Endothelial cell (in vitro differentiated cells): Measurements from ENCODE around the gene TCEANC. TPM values are rescaled to one million over a fixed set of nuclear protein-coding genes. Genes with fewer than 3 reads are reported as not detected.

Experiments used
- DNase-seq: peaks from one replicate; pipeline ENCODE4 v3.0.0; 2021; ENCODE audit warnings: low spot score
- H3K27ac Mint-ChIP-seq: one replicate; pipeline ENCODE4 v1.8.0; 2021; ENCODE audit warnings: mixed read lengths, inconsistent platforms; ENCODE audit not compliant: unreplicated experiment
- H3K27me3 Mint-ChIP-seq: one replicate; pipeline ENCODE4 v1.8.0; 2021; ENCODE audit warnings: mild to moderate bottlenecking, moderate library complexity, mixed read lengths, inconsistent platforms; ENCODE audit not compliant: unreplicated experiment
- H3K36me3 Mint-ChIP-seq: one replicate; pipeline ENCODE4 v1.8.0; 2021; ENCODE audit warnings: mild to moderate bottlenecking, low read depth, mixed read lengths, inconsistent platforms; ENCODE audit not compliant: unreplicated experiment
- H3K4me1 Mint-ChIP-seq: one replicate; pipeline ENCODE4 v1.8.0; 2021; ENCODE audit warnings: mild to moderate bottlenecking, mixed read lengths, inconsistent platforms; ENCODE audit not compliant: unreplicated experiment
- H3K4me3 Mint-ChIP-seq: one replicate; pipeline ENCODE4 v1.8.0; 2021; ENCODE audit warnings: mild to moderate bottlenecking, mixed read lengths, inconsistent platforms; ENCODE audit not compliant: unreplicated experiment
- H3K9me3 Mint-ChIP-seq: one replicate; pipeline ENCODE4 v1.8.0; 2021; ENCODE audit warnings: mixed read lengths, inconsistent platforms; ENCODE audit not compliant: unreplicated experiment
- total RNA-seq: library from RNA; stranded (reverse); fragmentation: NEBNext Ultra II Directional; extraction: Animal tissue kit (Norgen Biotek cat#: 25700); gene quantifications from one replicate; pipeline ENCODE4 v1.2.1, GENCODE V29; 2021; ENCODE audit not compliant: unreplicated experiment
- TF ChIP-seq, protein P1 (sequence below): fragments of 200-600 bp; sonication (generic); IDR thresholded peaks from one replicate; pipeline ENCODE4 v1.5.0; 2021; ENCODE audit warnings: antibody characterized with exemption; ENCODE audit not compliant: unreplicated experiment

TCEANC gene
- total RNA-seq, 1 donor from 2014 or later: 3.8 TPM

DNA sequence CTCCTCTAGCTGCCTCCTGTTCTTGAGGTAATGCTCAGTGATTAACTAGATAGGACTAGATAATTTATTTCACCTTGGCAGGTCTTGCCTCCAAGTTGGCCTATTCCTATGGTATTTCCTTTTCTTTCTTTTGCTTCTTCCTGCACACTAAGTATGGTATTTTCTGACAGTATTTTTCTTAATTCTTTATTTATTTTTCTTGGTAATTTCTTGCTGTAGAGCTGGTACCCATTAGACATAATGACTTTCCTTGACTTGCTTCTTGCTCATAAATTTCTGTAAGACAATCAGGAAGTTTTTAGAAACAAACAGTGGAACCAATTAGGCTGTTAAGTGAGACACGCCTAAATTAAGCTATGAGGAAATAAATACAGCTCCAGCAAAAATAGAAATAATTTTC lies 45.5 kb downstream of the TCEANC start:
- Mint-ChIP-seq H3K9me3 (no peaks in the 10 kb centered on the region), H3K36me3 (no peaks in the 10 kb centered on the region), H3K4me3 (no peak overlapping the region), H3K27ac (no peak overlapping the region), H3K4me1 (peaks cover 21% of the 10 kb centered on the region), H3K27me3 (no peaks in the 10 kb centered on the region)
- DNase-seq: no peak
- TF ChIP-seq, protein P1, sequence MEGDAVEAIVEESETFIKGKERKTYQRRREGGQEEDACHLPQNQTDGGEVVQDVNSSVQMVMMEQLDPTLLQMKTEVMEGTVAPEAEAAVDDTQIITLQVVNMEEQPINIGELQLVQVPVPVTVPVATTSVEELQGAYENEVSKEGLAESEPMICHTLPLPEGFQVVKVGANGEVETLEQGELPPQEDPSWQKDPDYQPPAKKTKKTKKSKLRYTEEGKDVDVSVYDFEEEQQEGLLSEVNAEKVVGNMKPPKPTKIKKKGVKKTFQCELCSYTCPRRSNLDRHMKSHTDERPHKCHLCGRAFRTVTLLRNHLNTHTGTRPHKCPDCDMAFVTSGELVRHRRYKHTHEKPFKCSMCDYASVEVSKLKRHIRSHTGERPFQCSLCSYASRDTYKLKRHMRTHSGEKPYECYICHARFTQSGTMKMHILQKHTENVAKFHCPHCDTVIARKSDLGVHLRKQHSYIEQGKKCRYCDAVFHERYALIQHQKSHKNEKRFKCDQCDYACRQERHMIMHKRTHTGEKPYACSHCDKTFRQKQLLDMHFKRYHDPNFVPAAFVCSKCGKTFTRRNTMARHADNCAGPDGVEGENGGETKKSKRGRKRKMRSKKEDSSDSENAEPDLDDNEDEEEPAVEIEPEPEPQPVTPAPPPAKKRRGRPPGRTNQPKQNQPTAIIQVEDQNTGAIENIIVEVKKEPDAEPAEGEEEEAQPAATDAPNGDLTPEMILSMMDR: no peak

DNA sequence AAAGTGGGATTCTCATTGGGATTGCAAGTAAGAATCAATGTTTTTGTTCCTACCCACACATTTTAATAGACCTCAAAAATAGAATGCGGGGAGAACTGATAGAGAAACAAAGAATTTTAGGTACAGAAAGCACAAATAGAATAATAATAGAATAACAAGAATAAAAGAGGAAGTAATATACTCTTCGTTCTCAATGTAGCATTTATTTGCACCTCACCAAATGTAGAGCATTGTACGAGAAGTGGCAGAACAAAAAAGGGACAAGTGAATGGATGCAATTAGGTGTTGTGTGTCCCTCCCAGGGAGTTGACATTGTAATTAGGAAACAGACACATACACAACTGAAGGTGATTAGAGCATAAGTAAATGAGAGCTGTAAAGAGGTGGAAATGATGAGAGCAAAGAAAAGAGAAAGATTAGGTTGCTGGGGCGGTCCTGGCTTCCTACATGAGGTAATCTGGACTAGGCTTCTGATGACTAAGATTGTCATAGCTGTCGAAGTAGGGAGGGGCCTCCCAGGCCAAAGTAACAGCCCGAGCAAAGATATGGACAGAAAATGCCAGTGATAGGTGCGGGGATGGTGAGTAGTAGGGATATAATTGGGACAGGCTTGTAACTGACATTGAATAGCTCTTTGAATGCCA lies 46.4 kb downstream of the TCEANC start:
- Mint-ChIP-seq H3K27ac (no peak overlapping the region), H3K4me3 (no peak overlapping the region), H3K36me3 (no peaks in the 10 kb centered on the region), H3K9me3 (no peaks in the 10 kb centered on the region), H3K27me3 (no peaks in the 10 kb centered on the region), H3K4me1 (peaks cover 17% of the 10 kb centered on the region)
- DNase-seq: no peak
- TF ChIP-seq, protein P1: no peak

DNA sequence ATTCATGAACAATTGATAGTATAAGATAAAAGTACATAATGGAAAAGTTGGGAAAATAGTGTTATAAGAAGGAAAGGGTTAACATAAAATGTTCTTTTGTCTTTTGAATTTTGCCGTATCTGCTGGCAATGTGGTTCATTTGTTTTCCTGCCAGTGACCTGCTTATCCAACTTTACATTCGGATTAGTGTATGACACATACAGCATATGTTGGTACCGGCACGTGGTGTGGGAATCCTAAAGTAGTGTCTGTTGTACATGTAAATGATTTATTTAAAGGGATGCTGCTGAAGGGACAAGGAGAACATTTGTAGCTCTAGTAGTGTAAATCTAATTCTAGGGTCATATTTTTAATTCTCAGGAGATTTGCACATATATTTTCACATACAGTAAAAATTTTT lies 47.4 kb downstream of the TCEANC start:
- H3K4me1 Mint-ChIP-seq: peaks cover 9% of the 10 kb centered on the region

DNA sequence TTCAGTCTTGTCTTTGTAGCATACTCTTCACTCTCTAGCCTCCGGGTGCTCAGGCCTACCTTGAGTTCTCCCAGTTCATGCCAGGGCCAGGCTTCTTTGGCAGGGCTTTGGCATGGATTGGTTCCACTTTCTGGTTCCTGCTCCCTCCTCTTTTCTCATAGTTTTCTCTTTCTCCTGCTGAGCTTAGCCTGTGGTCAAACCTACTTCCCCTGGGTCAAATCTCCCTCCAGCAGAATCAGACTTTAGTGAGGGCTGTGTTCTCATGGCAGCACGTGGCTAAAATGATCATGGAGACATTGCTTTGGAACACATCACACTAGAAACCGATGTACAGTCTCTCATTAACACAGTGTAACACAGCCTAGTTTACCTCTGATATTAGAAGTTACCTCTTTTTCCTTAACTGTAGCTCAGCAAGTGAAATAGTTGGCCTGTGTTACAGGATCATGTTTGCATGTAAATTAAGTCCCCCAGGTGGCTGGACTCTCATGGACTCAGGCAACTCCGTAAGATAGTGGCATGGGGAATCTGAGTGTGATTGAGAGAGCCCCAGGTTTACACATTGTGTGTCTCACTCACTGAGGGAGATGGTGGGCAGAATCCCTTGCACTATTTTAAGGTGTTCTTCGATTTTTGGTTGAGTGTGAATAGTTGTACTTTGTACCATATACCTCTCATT lies 49.3 kb downstream of the TCEANC start:
- Mint-ChIP-seq H3K27ac (no peak overlapping the region), H3K27me3 (no peaks in the 10 kb centered on the region), H3K9me3 (no peaks in the 10 kb centered on the region), H3K4me1 (peaks cover 6% of the 10 kb centered on the region), H3K4me3 (no peak overlapping the region), H3K36me3 (no peaks in the 10 kb centered on the region)
- DNase-seq: no peak
- TF ChIP-seq, protein P1: no peak

More for the DNA sequence above, 47.4 kb downstream of the TCEANC start:
- Mint-ChIP-seq H3K9me3 (no peaks in the 10 kb centered on the region), H3K36me3 (no peaks in the 10 kb centered on the region), H3K27me3 (no peaks in the 10 kb centered on the region), H3K4me3 (no peak overlapping the region), H3K27ac (no peak overlapping the region)
- no peak for DNase-seq
- TF ChIP-seq, protein P1: no peak

DNA sequence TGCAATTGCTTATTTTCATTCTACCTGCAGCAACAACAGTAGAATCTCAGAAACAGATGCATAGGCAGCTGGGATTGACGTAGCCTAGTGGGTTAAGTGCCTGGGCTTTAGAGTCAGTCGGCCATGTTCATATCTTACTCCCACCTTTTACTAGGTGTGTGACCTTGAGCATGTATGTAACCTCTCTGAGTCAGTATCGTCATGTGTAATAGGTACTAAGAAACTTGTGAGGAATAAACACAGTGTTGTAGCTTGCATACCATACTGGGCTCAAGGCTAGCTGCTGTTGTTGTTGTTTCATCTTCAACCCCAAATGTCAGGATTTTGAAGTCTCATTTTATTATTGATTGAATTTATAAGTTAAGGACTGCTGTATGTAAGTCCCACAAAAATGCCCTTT lies 50.2 kb downstream of the TCEANC start:
- Mint-ChIP-seq H3K27ac (no peak overlapping the region), H3K36me3 (no peaks in the 10 kb centered on the region), H3K4me3 (no peak overlapping the region), H3K27me3 (no peaks in the 10 kb centered on the region), H3K9me3 (no peaks in the 10 kb centered on the region), H3K4me1 (peaks cover 6% of the 10 kb centered on the region)
- no peak for DNase-seq
- TF ChIP-seq, protein P1: no peak
